ENCODE measurements around the gene PPP2R2C. TPM values are rescaled to one million over a fixed set of nuclear protein-coding genes. Genes with fewer than 3 reads are reported as not detected.

Gene PPP2R2C
- total RNA-seq, 2 experiments from 2014 or later: not detected

- POLR2A ChIA-PET: no interaction called here
- no peak overlapping the region for H3K27ac ChIP-seq (ENCODE audit: low read depth, low read length, poor library complexity, severe bottlenecking)
- H2AFZ ChIP-seq (ENCODE audit: low read length): no peak overlapping the region
- no peaks in the 10 kb centered on the region for H3K36me3 ChIP-seq (ENCODE audit: insufficient read depth, low read length)
- no peak overlapping the region for H3K4me2 ChIP-seq (ENCODE audit: low read length)
- no peaks in the 10 kb centered on the region for H3K79me2 ChIP-seq (ENCODE audit: insufficient read depth, low read depth, low read length)
- BruUV-seq (replicated peaks): no TSS peak
- no peak for TF ChIP-seq CTCF (conservative IDR thresholded peaks at IDR 0.05; ENCODE audit: low read length)
- no peak for TF ChIP-seq EZH2phosphoT487 (IDR thresholded peaks at IDR 0.05; ENCODE audit: borderline replicate concordance, low read depth, low read length)
- DNase-seq (ENCODE audit: low spot score): no peak
- H3K9me3 ChIP-seq (ENCODE audit: low read length): no peaks in the 10 kb centered on the region
- no peaks in the 10 kb centered on the region for H4K20me1 ChIP-seq (ENCODE audit: insufficient read depth, low read length)
- H3K4me1 ChIP-seq (ENCODE audit: insufficient read depth, low read length, poor library complexity, severe bottlenecking): no peaks in the 10 kb centered on the region
- no peaks in the 10 kb centered on the region for H3K9me2 ChIP-seq (ENCODE audit: insufficient read depth, low read length)
- CTCF ChIA-PET (ENCODE audit: unreplicated experiment): no interaction called here
- H3K4me3 ChIP-seq (ENCODE audit: low read depth, low read length, poor library complexity, severe bottlenecking): no peak overlapping the region
- intact Hi-C loops (cut with micrococcal nuclease; ENCODE audit: unreplicated experiment): no loop called here
Observed at GRCh38 chr4:6420972-6421371, 51.4 kb downstream of the PPP2R2C start.

- H3K4me3 ChIP-seq (ENCODE audit: low read depth, low read length, poor library complexity, severe bottlenecking): no peak overlapping the region
- CTCF ChIA-PET (ENCODE audit: unreplicated experiment): no interaction called here
- TF ChIP-seq EZH2phosphoT487 (IDR thresholded peaks at IDR 0.05; ENCODE audit: borderline replicate concordance, low read depth, low read length): no peak
- TF ChIP-seq CTCF (conservative IDR thresholded peaks at IDR 0.05; ENCODE audit: low read length): no peak
- no peaks in the 10 kb centered on the region for H3K4me1 ChIP-seq (ENCODE audit: insufficient read depth, low read length, poor library complexity, severe bottlenecking)
- no peaks in the 10 kb centered on the region for H3K79me2 ChIP-seq (ENCODE audit: insufficient read depth, low read depth, low read length)
- H3K9me3 ChIP-seq (ENCODE audit: low read length): no peaks in the 10 kb centered on the region
- POLR2A ChIA-PET: no interaction called here
- H3K4me2 ChIP-seq (ENCODE audit: low read length): no peak overlapping the region
- BruUV-seq (replicated peaks): no TSS peak
- no peaks in the 10 kb centered on the region for H4K20me1 ChIP-seq (ENCODE audit: insufficient read depth, low read length)
- no peak overlapping the region for H3K27ac ChIP-seq (ENCODE audit: low read depth, low read length, poor library complexity, severe bottlenecking)
- no peaks in the 10 kb centered on the region for H3K36me3 ChIP-seq (ENCODE audit: insufficient read depth, low read length)
- no peaks in the 10 kb centered on the region for H3K9me2 ChIP-seq (ENCODE audit: insufficient read depth, low read length)
- DNase-seq (ENCODE audit: low spot score): no peak
- H2AFZ ChIP-seq (ENCODE audit: low read length): no peak overlapping the region
- intact Hi-C loops (cut with micrococcal nuclease; ENCODE audit: unreplicated experiment): no loop called here
Observed at GRCh38 chr4:6420036-6420435, 52.4 kb downstream of the PPP2R2C start.

- H3K27ac ChIP-seq (ENCODE audit: low read depth, low read length, poor library complexity, severe bottlenecking): no peak overlapping the region
- no peak overlapping the region for H3K4me2 ChIP-seq (ENCODE audit: low read length)
- no peaks in the 10 kb centered on the region for H3K9me3 ChIP-seq (ENCODE audit: low read length)
- BruUV-seq (replicated peaks): no TSS peak
- H3K9me2 ChIP-seq (ENCODE audit: insufficient read depth, low read length): no peaks in the 10 kb centered on the region
- no peaks in the 10 kb centered on the region for H3K4me1 ChIP-seq (ENCODE audit: insufficient read depth, low read length, poor library complexity, severe bottlenecking)
- TF ChIP-seq CTCF (conservative IDR thresholded peaks at IDR 0.05; ENCODE audit: low read length) (no peak), EZH2phosphoT487 (IDR thresholded peaks at IDR 0.05; ENCODE audit: borderline replicate concordance, low read depth, low read length) (no peak)
- no peak overlapping the region for H2AFZ ChIP-seq (ENCODE audit: low read length)
- intact Hi-C loops (cut with micrococcal nuclease; ENCODE audit: unreplicated experiment): no loop called here
- no peaks in the 10 kb centered on the region for H3K36me3 ChIP-seq (ENCODE audit: insufficient read depth, low read length)
- H3K4me3 ChIP-seq (ENCODE audit: low read depth, low read length, poor library complexity, severe bottlenecking): no peak overlapping the region
- no peaks in the 10 kb centered on the region for H3K79me2 ChIP-seq (ENCODE audit: insufficient read depth, low read depth, low read length)
- H4K20me1 ChIP-seq (ENCODE audit: insufficient read depth, low read length): no peaks in the 10 kb centered on the region
- DNase-seq (ENCODE audit: low spot score): no peak
- CTCF ChIA-PET (ENCODE audit: unreplicated experiment): interaction anchor here (0.6 kb wide), 1 partner anchor 154 kb away, joined by 3 read pairs; no protein-coding TSS in a partner anchor
- POLR2A ChIA-PET: interaction anchor here (0.7 kb wide), 1 partner anchor 101 kb away, joined by 3 read pairs; no protein-coding TSS in a partner anchor
Observed at GRCh38 chr4:6419452-6420028, 52.9 kb downstream of the PPP2R2C start.

Measured in OCI-LY7 (cell line).